Right lobe of liver (tissue), 4 donors: ENCODE data around the gene C6orf136.

Experiments used
- CTCF ChIP-seq, 4 donors: fragments of 200-600 bp in 3 of 4; fragments of 450-650 bp in 1 of 4; IDR thresholded peaks; one replicate each; pipeline versions ENCODE4 v1.5.1 to v1.8.0; 2016 to 2022; ENCODE audit warnings: antibody characterized with exemption in 4 of 4, mild to moderate bottlenecking in 2 of 4
- POLR2A ChIP-seq: fragments of 450-650 bp; IDR thresholded peaks from one replicate; pipeline ENCODE4 v1.6.1; 2017; ENCODE audit warnings: antibody characterized with exemption, mild to moderate bottlenecking
- donor health status: DM: no; HTN: no; CAD: no.
- donor health status: DM: no; HTN: no; CAD: no.
- donor health status: DM: no; HTN: yes; CAD: no.

DNA sequence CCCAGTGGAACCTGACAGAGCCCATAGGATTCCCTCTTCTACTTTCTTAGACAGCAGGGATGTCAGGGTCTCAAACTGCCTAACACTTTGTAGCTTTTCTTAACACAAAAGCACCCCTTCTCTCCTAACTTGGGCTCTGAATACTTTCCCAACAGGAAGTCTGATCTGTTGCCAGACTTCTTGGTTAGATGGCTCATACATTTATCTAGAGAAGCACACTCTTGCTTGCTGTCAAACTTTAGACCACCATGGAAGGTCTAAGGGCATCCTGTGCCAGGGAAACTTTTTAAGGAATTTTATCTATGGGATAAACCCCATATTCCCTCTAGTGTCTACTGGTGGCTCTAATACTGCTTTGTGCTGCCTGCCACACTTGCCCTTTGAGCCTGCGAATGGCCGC is 3.3 kb upstream of the C6orf136 start:
- TF ChIP-seq CTCF (IDR thresholded peaks at IDR 0.05) (no peak), POLR2A (no peak)
